Astrocyte of the hippocampus (primary cell): ENCODE data around the gene GAL3ST2.
"Not testable (repeated sequence)": the region's sequence is repeated elsewhere in the genome, so short reads cannot be mapped to it uniquely, and the experiment has no call there.

Experiments
- DNase-seq: peaks from one replicate; pipeline ENCODE4 v3.0.0; 2011; ENCODE audit warnings: low read depth, low spot score

The GAL3ST2 gene

GRCh38 chr2:241746084-241746483 is 30.5 kb upstream of the GAL3ST2 start:
- DNase-seq, result no peak

GRCh38 chr2:241748468-241749256 is 28.0 kb upstream of the GAL3ST2 start:
- DNase-seq, result no peak

GRCh38 chr2:241750076-241750840 is 26.4 kb upstream of the GAL3ST2 start:
- no peak for DNase-seq

- DNase-seq, result no peak
Observed at GRCh38 chr2:241751152-241751551, 25.5 kb upstream of the GAL3ST2 start.

GRCh38 chr2:241751776-241752175 is 24.8 kb upstream of the GAL3ST2 start:
- DNase-seq, result no peak

- no peak for DNase-seq
Observed at GRCh38 chr2:241752253-241752652, 24.4 kb upstream of the GAL3ST2 start.

GRCh38 chr2:241752689-241753276 is 23.8 kb upstream of the GAL3ST2 start:
- no peak for DNase-seq

GRCh38 chr2:241753493-241753892 is 23.1 kb upstream of the GAL3ST2 start:
- no peak for DNase-seq

- DNase-seq, result no peak
Observed at GRCh38 chr2:241754042-241754441, 22.6 kb upstream of the GAL3ST2 start.

GRCh38 chr2:241755166-241755565 is 21.5 kb upstream of the GAL3ST2 start:
- DNase-seq, result no peak

GRCh38 chr2:241755777-241756176 is 20.8 kb upstream of the GAL3ST2 start:
- no peak for DNase-seq

GRCh38 chr2:241759067-241759807 is 17.4 kb upstream of the GAL3ST2 start:
- DNase-seq, result no peak

GRCh38 chr2:241759893-241760292 is 16.7 kb upstream of the GAL3ST2 start:
- not testable (repeated sequence) for DNase-seq

- no peak for DNase-seq
Observed at GRCh38 chr2:241760301-241760771, 16.3 kb upstream of the GAL3ST2 start.

- no peak for DNase-seq
Observed at GRCh38 chr2:241762321-241762932, 14.2 kb upstream of the GAL3ST2 start.

GRCh38 chr2:241762933-241763369 is 13.7 kb upstream of the GAL3ST2 start:
- DNase-seq, result no peak

- DNase-seq, result no peak
Observed at GRCh38 chr2:241763551-241764274, 12.9 kb upstream of the GAL3ST2 start.

GRCh38 chr2:241764275-241765241 is 12.1 kb upstream of the GAL3ST2 start:
- no peak for DNase-seq
